Activated CD8-positive, alpha-beta memory T cell treated with anti-CD3 and anti-CD28 coated beads for 36 hours (primary cell): ENCODE results near the gene WDHD1. TPM values are rescaled to one million over a fixed set of nuclear protein-coding genes. Genes with fewer than 3 reads are reported as not detected.
"Not testable (repeated sequence)": the region's sequence is repeated elsewhere in the genome, so short reads cannot be mapped to it uniquely, and the experiment has no call there.

ENCODE experiments used
- CTCF ChIA-PET: fragments of 350-600 bp; sonication (Branson Sonifier 250); formaldehyde crosslinking; loops from one replicate; lab custom pipeline; 2021; ENCODE audit warnings: antibody characterized with exemption; lab: Charles Lee
- POLR2A ChIA-PET: fragments of 350-600 bp; sonication (Branson Sonifier 250); formaldehyde crosslinking; loops from one replicate; lab custom pipeline; 2021; ENCODE audit warnings: antibody characterized with exemption; lab: Charles Lee
- total RNA-seq, 2 experiments: library from RNA; stranded (reverse); gene quantifications; one replicate each; pipeline ENCODE4 v1.2.3, GENCODE V29; 2021

The WDHD1 gene
- total RNA-seq, 2 experiments from 2014 or later: 62.4 to 63.6 TPM

GRCh38 chr14:55051423-55052268 is 24.7 kb upstream of the WDHD1 start, which contains the start of gene MAPK1IP1L:
MAPK1IP1L (plus strand) TSS chr14:55051647; CDS start chr14:55061684, 10,037 bp downstream.
- CTCF ChIA-PET: interaction anchor here (0.6 to 1.9 kb wide), 22 partner anchors 8 to 219 kb away, joined by 3 to 16 read pairs (median 4); partner anchors contain the start of genes FBXO34, SOCS4 and WDHD1
- POLR2A ChIA-PET: interaction anchor here (0.6 to 2.0 kb wide), 11 partner anchors 9 to 158 kb away, joined by 3 to 30 read pairs (median 4); partner anchors contain the start of genes DLGAP5, SOCS4 and WDHD1

DNA sequence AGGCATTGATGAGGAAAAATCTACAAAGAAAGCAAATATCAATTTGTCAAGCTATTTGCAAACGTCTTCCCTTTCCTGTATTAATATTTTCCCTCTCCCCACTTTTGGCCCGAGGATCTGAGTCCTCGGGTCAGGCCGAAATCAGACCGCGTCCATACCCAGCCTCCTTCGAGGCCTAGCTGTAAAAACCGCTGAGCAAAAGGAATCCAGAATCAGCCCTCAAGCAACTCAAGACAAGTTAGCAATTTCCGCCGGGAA is 24.2 kb upstream of the WDHD1 start:
- CTCF ChIA-PET: interaction anchor here (0.6 to 1.9 kb wide), 20 partner anchors 9 to 220 kb away, joined by 3 to 16 read pairs (median 4); partner anchors contain the start of genes FBXO34, SOCS4 and WDHD1

GRCh38 chr14:55048900-55049436 is 22.1 kb upstream of the WDHD1 start:
- POLR2A ChIA-PET: no interaction called here
- CTCF ChIA-PET: no interaction called here

More for the DNA sequence above, 24.2 kb upstream of the WDHD1 start:
- POLR2A ChIA-PET: interaction anchor here (0.6 to 2.0 kb wide), 11 partner anchors 9 to 159 kb away, joined by 3 to 30 read pairs (median 4); partner anchors contain the start of genes DLGAP5, SOCS4 and WDHD1

- ChIA-PET CTCF (no interaction called here), POLR2A (interaction anchor here (0.9 kb wide), 1 partner anchor 21 kb away, joined by 5 read pairs; the partner anchor contains the start of genes SOCS4 and WDHD1)
Observed at GRCh38 chr14:55047301-55048053, 20.6 kb upstream of the WDHD1 start.

- POLR2A ChIA-PET: no interaction called here
Observed at GRCh38 chr14:55045087-55045486, 18.2 kb upstream of the WDHD1 start.

GRCh38 chr14:55043528-55043927 is 16.6 kb upstream of the WDHD1 start:
- POLR2A ChIA-PET: no interaction called here
- CTCF ChIA-PET: interaction anchor here (1.0 kb wide), 1 partner anchor 25 kb away, joined by 3 read pairs; no protein-coding TSS in a partner anchor

More at GRCh38 chr14:55045087-55045486, 18.2 kb upstream of the WDHD1 start:
- CTCF ChIA-PET: interaction anchor here (0.8 kb wide), 1 partner anchor 12 kb away, joined by 4 read pairs; no protein-coding TSS in a partner anchor

GRCh38 chr14:55038708-55039107 is 11.8 kb upstream of the WDHD1 start:
- ChIA-PET POLR2A (interaction anchor here (1.1 kb wide), 1 partner anchor 13 kb away, joined by 8 read pairs; the partner anchor contains the start of gene MAPK1IP1L), CTCF (no interaction called here)

DNA sequence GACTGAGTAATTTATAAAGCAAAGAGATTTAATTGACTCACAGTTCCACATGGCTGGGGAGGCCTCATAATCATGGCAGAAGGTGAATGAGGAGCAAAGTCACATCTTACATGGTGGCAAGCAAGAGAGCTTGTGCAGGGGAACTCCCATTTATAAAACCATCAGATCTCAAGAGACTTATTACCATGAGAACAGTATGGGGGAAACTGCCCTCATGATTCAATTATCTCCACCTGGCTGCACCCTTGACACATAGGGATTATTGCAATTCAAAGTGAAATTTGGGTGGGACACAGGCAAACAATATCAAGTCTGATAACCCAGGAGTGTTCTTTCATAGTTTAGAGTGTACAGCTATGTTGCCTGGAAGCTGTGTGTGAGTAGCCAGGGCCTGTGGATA is 11.1 kb upstream of the WDHD1 start:
- POLR2A ChIA-PET: interaction anchor here (1.1 kb wide), 1 partner anchor 13 kb away, joined by 8 read pairs; the partner anchor contains the start of gene MAPK1IP1L
- CTCF ChIA-PET: not testable (repeated sequence)

GRCh38 chr14:55031190-55031589 is 4.3 kb upstream of the WDHD1 start:
- ChIA-PET POLR2A (interaction anchor here (0.5 kb wide), 1 partner anchor 12 kb away, joined by 3 read pairs; no protein-coding TSS in a partner anchor), CTCF (interaction anchor here (1.5 kb wide), 1 partner anchor 20 kb away, joined by 4 read pairs; the partner anchor contains the start of gene MAPK1IP1L)

DNA sequence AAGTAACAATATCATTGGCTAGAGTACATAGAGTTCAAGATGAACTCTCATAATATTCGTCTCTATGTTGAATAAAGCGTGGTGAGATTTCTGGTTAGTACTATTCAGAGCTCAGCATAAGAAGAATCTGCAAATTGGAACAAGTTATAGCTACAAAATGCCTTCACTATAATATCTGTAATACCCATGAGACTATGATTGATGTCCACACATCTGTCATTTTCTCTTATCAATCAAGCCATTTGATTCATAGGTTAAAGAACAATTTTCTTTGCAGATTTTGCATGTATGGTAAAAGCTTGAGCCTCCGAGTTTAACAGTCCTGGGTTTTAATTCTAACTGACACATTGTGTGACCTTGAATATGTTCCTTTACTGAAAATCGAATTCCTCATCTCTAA is 1.6 kb upstream of the WDHD1 start:
- CTCF ChIA-PET: interaction anchor here (0.6 to 1.4 kb wide), 3 partner anchors 23 to 247 kb away, joined by 3 to 5 read pairs (median 3); partner anchors contain the start of gene MAPK1IP1L
- POLR2A ChIA-PET: interaction anchor here (1.6 kb wide), 1 partner anchor 23 kb away, joined by 3 read pairs; the partner anchor contains the start of gene MAPK1IP1L

GRCh38 chr14:55028066-55028465 is 1.2 kb upstream of the WDHD1 start:
- ChIA-PET CTCF (interaction anchor here (0.7 to 1.4 kb wide), 2 partner anchors 23 to 44 kb away, joined by 3 to 5 read pairs; partner anchors contain the start of gene MAPK1IP1L), POLR2A (interaction anchor here (1.6 kb wide), 1 partner anchor 23 kb away, joined by 3 read pairs; the partner anchor contains the start of gene MAPK1IP1L)

GRCh38 chr14:55026441-55026792 is 482 bp downstream of the WDHD1 start:
- ChIA-PET POLR2A (interaction anchor here (0.8 to 1.6 kb wide), 6 partner anchors 21 to 461 kb away, joined by 3 to 30 read pairs (median 4); partner anchors contain the start of gene MAPK1IP1L), CTCF (interaction anchor here (1.0 to 2.3 kb wide), 2 partner anchors 14 to 25 kb away, joined by 3 to 16 read pairs; partner anchors contain the start of gene MAPK1IP1L)

DNA sequence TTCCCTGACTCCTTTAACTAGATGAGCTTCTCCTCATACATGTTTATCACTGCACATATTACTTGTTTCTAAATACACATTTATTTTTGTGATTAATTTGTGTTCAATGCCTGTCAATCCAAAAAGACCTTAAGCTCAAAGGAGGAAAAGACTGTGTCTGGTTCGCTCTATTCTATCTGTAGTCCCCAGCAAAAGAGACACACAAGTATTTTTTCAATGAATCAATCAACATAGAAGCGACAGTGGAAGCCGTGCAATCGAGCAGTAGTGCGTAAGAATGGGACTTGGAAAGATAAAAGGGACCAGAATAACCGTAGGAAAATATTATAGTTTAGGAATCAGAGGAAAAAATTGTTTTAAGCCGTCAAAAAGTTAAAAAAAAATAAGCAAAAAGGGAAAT is 951 bp downstream of the WDHD1 start:
- POLR2A ChIA-PET: no interaction called here
- CTCF ChIA-PET: interaction anchor here (2.3 kb wide), 1 partner anchor 25 kb away, joined by 16 read pairs; the partner anchor contains the start of gene MAPK1IP1L

DNA sequence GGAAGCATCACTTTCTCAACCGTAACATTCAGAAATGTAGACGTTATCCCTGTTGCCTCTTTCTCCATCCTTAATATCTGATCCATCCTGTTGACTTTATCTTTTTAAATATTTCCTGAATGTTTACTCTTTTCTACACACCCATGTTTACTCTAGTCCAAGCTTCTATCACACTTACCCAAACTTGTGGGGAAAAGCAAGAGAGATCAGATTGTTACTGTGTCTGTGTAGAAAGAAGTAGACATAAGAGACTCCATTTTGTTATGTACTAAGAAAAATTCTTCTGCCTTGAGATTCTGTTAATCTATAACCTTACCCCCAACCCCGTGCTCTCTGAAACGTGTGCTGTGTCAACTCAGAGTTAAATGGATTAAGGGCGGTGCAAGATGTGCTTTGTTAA is 2.5 kb downstream of the WDHD1 start:
- POLR2A ChIA-PET, CTCF ChIA-PET: not testable (repeated sequence)

GRCh38 chr14:55019968-55020554 is 6.8 kb downstream of the WDHD1 start:
- ChIA-PET CTCF (no interaction called here), POLR2A (no interaction called here)

DNA sequence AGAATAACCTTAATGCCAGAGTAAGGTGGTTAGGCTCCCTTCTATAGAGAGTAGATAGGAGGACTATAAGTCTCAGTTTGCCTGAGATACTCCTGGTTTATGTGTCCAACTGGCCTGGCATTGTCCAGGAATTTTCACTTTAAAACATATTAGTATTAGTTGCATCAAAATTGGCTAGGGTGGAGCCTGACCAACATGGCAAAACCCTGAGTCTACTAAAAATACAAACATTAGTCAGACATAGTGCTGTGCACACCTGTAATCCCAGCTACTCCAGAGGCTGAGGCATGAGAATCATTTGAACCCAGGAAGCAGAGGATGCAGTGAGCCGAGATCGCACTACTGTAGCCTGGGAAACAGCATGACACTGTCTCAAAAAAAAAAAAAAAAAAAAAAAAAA is 11.9 kb downstream of the WDHD1 start:
- ChIA-PET POLR2A (interaction anchor here (1.2 kb wide), 1 partner anchor 36 kb away, joined by 3 read pairs; the partner anchor contains the start of gene MAPK1IP1L), CTCF (no interaction called here)

DNA sequence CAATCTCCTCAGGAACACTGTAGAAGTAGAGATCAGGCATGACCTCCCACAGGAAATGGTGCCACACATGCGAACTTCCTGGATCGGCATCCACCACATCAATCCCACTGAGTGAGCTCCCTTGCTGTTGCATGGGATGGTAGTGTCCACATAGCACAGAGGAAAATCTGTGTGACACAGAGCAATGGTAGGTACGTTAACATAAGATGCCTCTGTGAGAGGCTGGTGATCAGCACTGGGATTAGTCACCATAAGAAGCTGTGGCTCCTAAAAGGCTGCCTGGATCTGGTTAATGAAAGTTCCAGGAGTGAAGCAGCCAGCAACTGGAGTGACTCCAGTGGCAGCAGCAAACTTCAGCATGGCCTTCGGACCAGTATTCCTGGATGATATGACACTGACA is 21.8 kb downstream of the WDHD1 start:
- ChIA-PET CTCF (no interaction called here), POLR2A (no interaction called here)

GRCh38 chr14:55000381-55000780 is 26.5 kb downstream of the WDHD1 start:
- ChIA-PET POLR2A (no interaction called here), CTCF (no interaction called here)
